Neuronal stem cell (in vitro differentiated cells): ENCODE results near the gene ITGAE.

ENCODE experiments used
- DNase-seq: peaks from one replicate; pipeline ENCODE4 v3.0.0-alpha.2; 2013; ENCODE audit warnings: low spot score
- H2AFZ ChIP-seq: one replicate; pipeline ENCODE4 v1.6.1; 2013; ENCODE audit warnings: mild to moderate bottlenecking, low read length, inconsistent platforms
- H2AK5ac ChIP-seq: 2 replicates; pipeline ENCODE4 v1.6.1; 2013; ENCODE audit warnings: low read depth, mild to moderate bottlenecking, inconsistent platforms, low read length, moderate library complexity, mixed read lengths
- H2BK120ac ChIP-seq: 2 replicates; pipeline ENCODE4 v1.6.1; 2013; ENCODE audit warnings: low read depth, mild to moderate bottlenecking, inconsistent platforms, low read length, moderate library complexity, mixed read lengths
- H2BK12ac ChIP-seq: one replicate; pipeline ENCODE4 v1.6.1; 2013; ENCODE audit warnings: low read length, inconsistent platforms
- H2BK15ac ChIP-seq: 2 replicates; pipeline ENCODE4 v1.6.1; 2013; ENCODE audit warnings: mild to moderate bottlenecking, low read length, inconsistent platforms, mixed read lengths
- H2BK5ac ChIP-seq: one replicate; pipeline ENCODE4 v1.6.1; 2013; ENCODE audit warnings: inconsistent platforms, mild to moderate bottlenecking, low read length, moderate library complexity
- H3K14ac ChIP-seq: one replicate; pipeline ENCODE4 v1.6.1; 2013; ENCODE audit warnings: low read length, inconsistent platforms
- H3K18ac ChIP-seq: 2 replicates; pipeline ENCODE4 v1.6.1; 2013; ENCODE audit warnings: low read length, inconsistent platforms
- H3K23ac ChIP-seq: 2 replicates; pipeline ENCODE4 v1.6.1; 2013; ENCODE audit warnings: low read depth, mild to moderate bottlenecking, mixed read lengths, low read length, inconsistent platforms; ENCODE audit not compliant: poor library complexity
- H3K27ac ChIP-seq: replicated peaks from 3 replicates; pipeline ENCODE4 v1.5.1; 2013; ENCODE audit warnings: low read length, inconsistent platforms
- H3K27me3 ChIP-seq, 3 experiments: 2 replicates each; pipeline ENCODE4 v1.6.1; 2013; ENCODE audit warnings: low read length in 3 of 3, mild to moderate bottlenecking in 2 of 3, inconsistent platforms in 1 of 3, low read depth in 1 of 3, mixed read lengths in 1 of 3, moderate library complexity in 1 of 3; ENCODE audit not compliant: control insufficient read depth in 3 of 3, insufficient read depth in 3 of 3
- H3K36me3 ChIP-seq, 2 donors: replicated peaks in 1 of 2; 2 replicates each; pipeline ENCODE4 v1.6.1; 2013; ENCODE audit warnings: low read length in 2 of 2; ENCODE audit not compliant: control insufficient read depth in 2 of 2, insufficient read depth in 2 of 2
- H3K4ac ChIP-seq: 2 replicates; pipeline ENCODE4 v1.6.1; 2013; ENCODE audit warnings: inconsistent platforms, mild to moderate bottlenecking, low read length, moderate library complexity
- H3K4me1 ChIP-seq, 2 donors: 1 replicate in 1 of 2; 2 replicates in 1 of 2; pipeline ENCODE4 v1.6.1; 2013; ENCODE audit warnings: low read length in 2 of 2, low read depth in 1 of 2; ENCODE audit not compliant: control insufficient read depth in 2 of 2, insufficient read depth in 1 of 2
- H3K4me2 ChIP-seq: one replicate; pipeline ENCODE4 v1.6.1; 2013; ENCODE audit warnings: mild to moderate bottlenecking, low read length, inconsistent platforms; ENCODE audit not compliant: insufficient read depth, poor library complexity, severe bottlenecking
- H3K4me3 ChIP-seq, 2 donors: 2 replicates each; pipeline ENCODE4 v1.5.1; 2013; ENCODE audit warnings: low read length in 2 of 2, mild to moderate bottlenecking in 2 of 2, inconsistent platforms in 1 of 2, moderate library complexity in 1 of 2
- H3K79me1 ChIP-seq: one replicate; pipeline ENCODE4 v1.6.1; 2013; ENCODE audit warnings: low read depth, mild to moderate bottlenecking, inconsistent platforms, low read length, moderate library complexity
- H3K9ac ChIP-seq: one replicate; pipeline ENCODE4 v1.6.1; 2013; ENCODE audit warnings: mild to moderate bottlenecking, low read depth, low read length, inconsistent platforms; ENCODE audit not compliant: poor library complexity
- H3K9me3 ChIP-seq, 2 donors: replicated peaks in 1 of 2; 2 replicates each; pipeline versions ENCODE3 to v1.6.1; 2013; ENCODE audit warnings: low read length in 2 of 2, mild to moderate bottlenecking in 2 of 2, inconsistent platforms in 1 of 2, low read depth in 1 of 2, mixed read lengths in 1 of 2, moderate library complexity in 1 of 2; ENCODE audit not compliant: control insufficient read depth in 2 of 2, insufficient read depth in 1 of 2
- H4K8ac ChIP-seq: one replicate; pipeline ENCODE4 v1.6.1; 2013; ENCODE audit warnings: low read depth, mild to moderate bottlenecking, inconsistent platforms, low read length, moderate library complexity
- H4K91ac ChIP-seq: one replicate; pipeline ENCODE4 v1.6.1; 2013; ENCODE audit warnings: low read length, low read depth, mild to moderate bottlenecking, inconsistent platforms; ENCODE audit not compliant: poor library complexity
- WGBS, 2 donors: extraction: QIAGEN DNeasy Blood & Tissue Kit; methylation state at CpG; one replicate each; pipeline ENCODE4 v1.1.7; 2013; ENCODE audit warnings: missing lambda C conversion rate in 2 of 2, mixed read lengths in 1 of 2; ENCODE audit not compliant: insufficient read length in 2 of 2, insufficient replicate concordance in 1 of 2; ENCODE audit errors: extremely low coverage in 2 of 2; 5-methylcytosine and 5-hydroxymethylcytosine counted together

The ITGAE gene

GRCh38 chr17:3754066-3754457 is 46.9 kb downstream of the ITGAE start:
- no peak overlapping the region for H2BK120ac ChIP-seq
- no peak overlapping the region for H2AFZ ChIP-seq
- WGBS, 2 donors, result no CpG with 5 or more reads among the region's 18 CpGs
- no peak overlapping the region for H3K14ac ChIP-seq
- peak overlapping the region; percentile 14 for H3K4me2 ChIP-seq
- no peak overlapping the region for H3K18ac ChIP-seq
- no peaks in the 10 kb centered on the region for H3K36me3 ChIP-seq
- no peak overlapping the region for H3K9ac ChIP-seq
- no peaks in the 10 kb centered on the region for H3K4me1 ChIP-seq
- peaks cover 2% of the 10 kb centered on the region for H3K79me1 ChIP-seq
- no peak for DNase-seq
- no peak overlapping the region for H2BK5ac ChIP-seq
- H4K8ac ChIP-seq, result no peak overlapping the region
- no peak overlapping the region for H2AK5ac ChIP-seq
- H3K4me3 ChIP-seq, result no peak overlapping the region
- H2BK12ac ChIP-seq, result no peak overlapping the region
- H3K27ac ChIP-seq, result no peak overlapping the region
- H4K91ac ChIP-seq, result no peak overlapping the region
- H3K9me3 ChIP-seq, result no peaks in the 10 kb centered on the region
- no peak overlapping the region for H3K4ac ChIP-seq
- H3K27me3 ChIP-seq, result peaks cover 0 to 34% (median 2%) of the 10 kb centered on the region in 3 experiments
- no peak overlapping the region for H2BK15ac ChIP-seq
- peak overlapping the region; percentile 83 for H3K23ac ChIP-seq

GRCh38 chr17:3753624-3754023 is 47.4 kb downstream of the ITGAE start:
- no peak for DNase-seq
- H2BK15ac ChIP-seq, result peak overlapping the region; percentile 71
- H4K91ac ChIP-seq, result no peak overlapping the region
- no peak overlapping the region for H2AK5ac ChIP-seq
- no peak overlapping the region for H3K4me2 ChIP-seq
- no CpG with 5 or more reads among the region's 12 CpGs for WGBS, 2 donors
- H3K18ac ChIP-seq, result peak overlapping the region; percentile 80
- H3K14ac ChIP-seq, result peak overlapping the region; percentile 95
- peak overlapping the region; percentile 16 for H2BK12ac ChIP-seq
- peaks cover 2% of the 10 kb centered on the region for H3K79me1 ChIP-seq
- H3K9me3 ChIP-seq, result no peaks in the 10 kb centered on the region
- no peak overlapping the region for H3K4ac ChIP-seq
- peak overlapping the region; percentile 83 for H3K23ac ChIP-seq
- H3K27ac ChIP-seq, result no peak overlapping the region
- H2BK5ac ChIP-seq, result no peak overlapping the region
- no peaks in the 10 kb centered on the region for H3K4me1 ChIP-seq
- H3K36me3 ChIP-seq, result no peaks in the 10 kb centered on the region
- peaks cover 0 to 34% (median 2%) of the 10 kb centered on the region in 3 experiments for H3K27me3 ChIP-seq
- no peak overlapping the region for H4K8ac ChIP-seq
- H3K4me3 ChIP-seq, result no peak overlapping the region
- H2AFZ ChIP-seq, result peak overlapping the region; percentile 13
- no peak overlapping the region for H3K9ac ChIP-seq
- H2BK120ac ChIP-seq, result no peak overlapping the region

GRCh38 chr17:3751836-3752235 is 49.2 kb downstream of the ITGAE start:
- no peak overlapping the region for H3K27ac ChIP-seq
- H3K9me3 ChIP-seq, result no peaks in the 10 kb centered on the region
- H3K14ac ChIP-seq, result no peak overlapping the region
- H3K18ac ChIP-seq, result peak overlapping the region; percentile 57
- DNase-seq, result no peak
- H4K8ac ChIP-seq, result no peak overlapping the region
- H2BK12ac ChIP-seq, result no peak overlapping the region
- no peak overlapping the region for H2BK5ac ChIP-seq
- H3K9ac ChIP-seq, result no peak overlapping the region
- no peak overlapping the region for H2AFZ ChIP-seq
- H3K4me2 ChIP-seq, result no peak overlapping the region
- H2AK5ac ChIP-seq, result peak overlapping the region; percentile 79
- H3K36me3 ChIP-seq, result no peaks in the 10 kb centered on the region
- no CpG with 5 or more reads among the region's 15 CpGs for WGBS, 2 donors
- peaks cover 0 to 37% (median under 1%) of the 10 kb centered on the region in 3 experiments for H3K27me3 ChIP-seq
- no peak overlapping the region for H2BK120ac ChIP-seq
- H2BK15ac ChIP-seq, result no peak overlapping the region
- no peak overlapping the region for H3K4me3 ChIP-seq
- no peak overlapping the region for H3K4ac ChIP-seq
- no peak overlapping the region for H4K91ac ChIP-seq
- H3K4me1 ChIP-seq, result no peaks in the 10 kb centered on the region
- H3K23ac ChIP-seq, result no peak overlapping the region
- peaks cover 2% of the 10 kb centered on the region for H3K79me1 ChIP-seq

GRCh38 chr17:3750926-3751325 is 50.1 kb downstream of the ITGAE start:
- no peak for DNase-seq
- no CpG with 5 or more reads among the region's 8 CpGs for WGBS, 2 donors

More at GRCh38 chr17:3750926-3751325, 50.1 kb downstream of the ITGAE start:
- no peak overlapping the region for H2BK120ac ChIP-seq
- H2BK5ac ChIP-seq, result no peak overlapping the region
- no peaks in the 10 kb centered on the region for H3K4me1 ChIP-seq
- H4K8ac ChIP-seq, result no peak overlapping the region
- H3K4ac ChIP-seq, result no peak overlapping the region
- no peak overlapping the region for H3K23ac ChIP-seq
- no peaks in the 10 kb centered on the region for H3K9me3 ChIP-seq
- H3K4me2 ChIP-seq, result no peak overlapping the region
- H3K36me3 ChIP-seq, result no peaks in the 10 kb centered on the region
- H3K18ac ChIP-seq, result no peak overlapping the region
- no peak overlapping the region for H3K14ac ChIP-seq
- H2BK15ac ChIP-seq, result no peak overlapping the region
- H3K27ac ChIP-seq, result no peak overlapping the region
- peak overlapping the region; percentile 40 for H2AK5ac ChIP-seq
- H3K79me1 ChIP-seq, result peaks cover 2% of the 10 kb centered on the region
- no peak overlapping the region for H3K4me3 ChIP-seq
- H2AFZ ChIP-seq, result no peak overlapping the region
- peaks cover 0 to 37% (median 0%) of the 10 kb centered on the region in 3 experiments for H3K27me3 ChIP-seq
- no peak overlapping the region for H4K91ac ChIP-seq
- no peak overlapping the region for H2BK12ac ChIP-seq
- no peak overlapping the region for H3K9ac ChIP-seq
